Suprapubic skin (tissue), 3 donors: ENCODE measurements around the gene FTH1.

Experiments
- CTCF ChIP-seq, 2 donors: fragments of 200-600 bp in 1 of 2; fragments of 450-650 bp in 1 of 2; sonication (generic) in 1 of 2; IDR thresholded peaks; one replicate each; pipeline ENCODE4 v1.5.1; 2016 to 2019; ENCODE audit warnings: antibody characterized with exemption in 2 of 2, mild to moderate bottlenecking in 1 of 2, moderate library complexity in 1 of 2
- POLR2A ChIP-seq, 2 donors: fragments of 450-650 bp; IDR thresholded peaks; one replicate each; pipeline ENCODE4 v1.6.1; 2017; ENCODE audit warnings: antibody characterized with exemption in 2 of 2, mild to moderate bottlenecking in 2 of 2, moderate library complexity in 2 of 2

- TF ChIP-seq CTCF (IDR thresholded peaks at IDR 0.05) (no peak), POLR2A (IDR thresholded peaks at IDR 0.05) (peak in 1 of 2 donors; percentile 59)
Measured at GRCh38 chr11:61917334-61918109, 49.9 kb downstream of the FTH1 start, which contains the start of gene RAB3IL1.
